AG09319 (cell line): Measurements from ENCODE around the gene DIABLO.
"Not testable (repeated sequence)": the region's sequence is repeated elsewhere in the genome, so short reads cannot be mapped to it uniquely, and the experiment has no call there.

Experiments used
- DNase-seq: peaks from one replicate; pipeline ENCODE4 v3.0.0-alpha.2; 2010; ENCODE audit warnings: low read depth; ENCODE audit errors: extremely low read depth
- TF ChIP-seq, protein P1 (sequence below): IDR thresholded peaks from 2 replicates; pipeline ENCODE4 v1.5.1; 2011; ENCODE audit warnings: low read depth, mild to moderate bottlenecking, inconsistent platforms, low read length, moderate library complexity

The DIABLO gene

DNA sequence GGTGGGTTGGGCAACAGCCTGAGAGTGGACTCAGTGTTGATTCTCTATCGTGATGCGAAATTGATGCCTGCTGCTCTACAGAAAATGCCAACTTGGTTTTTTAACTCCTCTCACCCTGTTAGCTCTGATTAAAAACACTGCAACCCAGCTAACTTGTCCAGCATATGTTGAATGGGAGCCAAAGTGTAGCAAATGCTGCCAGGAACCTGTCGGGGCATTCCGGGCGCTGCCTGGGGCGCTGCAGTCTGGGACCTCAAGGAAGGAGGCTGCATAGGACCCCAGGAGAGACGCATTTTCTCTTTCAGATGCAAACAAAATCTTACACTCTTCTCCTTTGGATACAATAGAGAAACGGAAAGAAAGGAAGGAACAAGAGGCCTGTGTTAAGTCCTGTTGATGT lies 18.5 kb downstream of the DIABLO start:
- DNase-seq = no peak
- TF ChIP-seq, protein P1, sequence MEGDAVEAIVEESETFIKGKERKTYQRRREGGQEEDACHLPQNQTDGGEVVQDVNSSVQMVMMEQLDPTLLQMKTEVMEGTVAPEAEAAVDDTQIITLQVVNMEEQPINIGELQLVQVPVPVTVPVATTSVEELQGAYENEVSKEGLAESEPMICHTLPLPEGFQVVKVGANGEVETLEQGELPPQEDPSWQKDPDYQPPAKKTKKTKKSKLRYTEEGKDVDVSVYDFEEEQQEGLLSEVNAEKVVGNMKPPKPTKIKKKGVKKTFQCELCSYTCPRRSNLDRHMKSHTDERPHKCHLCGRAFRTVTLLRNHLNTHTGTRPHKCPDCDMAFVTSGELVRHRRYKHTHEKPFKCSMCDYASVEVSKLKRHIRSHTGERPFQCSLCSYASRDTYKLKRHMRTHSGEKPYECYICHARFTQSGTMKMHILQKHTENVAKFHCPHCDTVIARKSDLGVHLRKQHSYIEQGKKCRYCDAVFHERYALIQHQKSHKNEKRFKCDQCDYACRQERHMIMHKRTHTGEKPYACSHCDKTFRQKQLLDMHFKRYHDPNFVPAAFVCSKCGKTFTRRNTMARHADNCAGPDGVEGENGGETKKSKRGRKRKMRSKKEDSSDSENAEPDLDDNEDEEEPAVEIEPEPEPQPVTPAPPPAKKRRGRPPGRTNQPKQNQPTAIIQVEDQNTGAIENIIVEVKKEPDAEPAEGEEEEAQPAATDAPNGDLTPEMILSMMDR = no peak

DNA sequence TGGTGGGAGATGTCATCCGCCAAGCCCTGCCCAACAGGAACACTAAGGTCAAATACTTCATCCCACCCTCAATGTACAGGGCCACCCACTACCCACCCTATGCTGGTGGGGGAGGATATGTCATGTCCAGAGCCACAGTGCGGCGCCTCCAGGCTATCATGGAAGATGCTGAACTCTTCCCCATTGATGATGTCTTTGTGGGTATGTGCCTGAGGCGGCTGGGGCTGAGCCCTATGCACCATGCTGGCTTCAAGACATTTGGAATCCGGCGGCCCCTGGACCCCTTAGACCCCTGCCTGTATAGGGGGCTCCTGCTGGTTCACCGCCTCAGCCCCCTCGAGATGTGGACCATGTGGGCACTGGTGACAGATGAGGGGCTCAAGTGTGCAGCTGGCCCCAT lies 18.9 kb downstream of the DIABLO start:
- TF ChIP-seq, protein P1 = no peak
- no peak for DNase-seq

DNA sequence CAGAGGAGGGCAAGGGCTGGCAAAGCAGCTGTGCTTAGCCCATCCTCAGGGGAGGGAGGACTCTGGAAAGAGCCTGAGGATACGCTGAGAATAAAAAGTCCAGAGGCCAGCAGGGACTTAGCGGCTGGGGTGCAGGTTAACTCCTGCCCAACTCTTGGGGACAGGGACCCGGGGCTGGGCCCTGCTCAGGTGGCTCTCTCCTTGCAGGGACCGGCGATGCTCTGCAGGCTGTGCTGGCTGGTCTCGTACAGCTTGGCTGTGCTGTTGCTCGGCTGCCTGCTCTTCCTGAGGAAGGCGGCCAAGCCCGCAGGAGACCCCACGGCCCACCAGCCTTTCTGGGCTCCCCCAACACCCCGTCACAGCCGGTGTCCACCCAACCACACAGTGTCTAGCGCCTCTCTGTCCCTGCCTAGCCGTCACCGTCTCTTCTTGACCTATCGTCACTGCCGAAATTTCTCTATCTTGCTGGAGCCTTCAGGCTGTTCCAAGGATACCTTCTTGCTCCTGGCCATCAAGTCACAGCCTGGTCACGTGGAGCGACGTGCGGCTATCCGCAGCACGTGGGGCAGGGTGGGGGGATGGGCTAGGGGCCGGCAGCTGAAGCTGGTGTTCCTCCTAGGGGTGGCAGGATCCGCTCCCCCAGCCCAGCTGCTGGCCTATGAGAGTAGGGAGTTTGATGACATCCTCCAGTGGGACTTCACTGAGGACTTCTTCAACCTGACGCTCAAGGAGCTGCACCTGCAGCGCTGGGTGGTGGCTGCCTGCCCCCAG lies 19.6 kb downstream of the DIABLO start:
- TF ChIP-seq, protein P1 = no peak
- DNase-seq = no peak

DNA sequence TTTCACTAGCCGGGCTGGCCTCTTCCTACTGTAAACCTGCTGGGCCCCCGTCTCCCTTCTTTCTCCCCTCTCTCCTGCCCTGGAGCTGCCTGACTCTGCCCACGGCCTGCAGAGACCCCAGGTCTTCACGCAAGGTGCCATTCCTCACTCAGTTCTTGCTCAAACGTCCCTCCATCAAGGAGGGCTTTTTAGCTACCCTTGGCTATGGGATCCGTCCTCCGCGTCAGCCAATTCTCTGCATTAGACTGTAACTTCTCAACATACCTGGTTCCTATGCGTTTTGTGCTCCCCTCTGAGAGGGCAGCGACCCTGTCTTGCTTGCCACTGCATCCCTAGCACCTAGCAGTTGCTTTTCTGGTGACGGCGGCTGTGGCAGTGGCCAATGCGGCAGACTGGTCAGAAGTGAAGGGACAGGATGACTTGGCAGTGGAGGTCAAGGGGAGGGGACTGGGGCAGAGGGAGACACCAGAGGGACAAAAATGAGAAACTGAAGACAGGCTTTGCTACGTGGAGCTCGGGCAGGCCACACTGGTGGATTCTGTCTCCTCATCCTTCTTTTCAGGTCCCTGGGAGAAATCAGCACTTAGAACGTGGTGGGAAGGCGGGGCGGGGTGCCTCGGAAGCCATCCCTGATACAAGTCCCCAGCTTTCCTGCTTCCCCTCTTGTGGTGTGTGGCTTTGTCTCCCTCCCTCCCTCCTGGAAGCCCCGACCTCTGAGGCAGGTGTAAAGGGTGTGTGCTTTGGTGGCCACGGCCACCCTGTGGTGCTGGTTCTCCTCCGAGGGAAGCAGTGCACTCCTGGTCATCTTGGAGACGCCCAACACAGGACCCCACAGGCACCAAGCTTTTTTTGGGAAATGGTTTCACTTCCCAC lies 20.6 kb downstream of the DIABLO start:
- TF ChIP-seq, protein P1 = no peak
- DNase-seq = no peak

DNA sequence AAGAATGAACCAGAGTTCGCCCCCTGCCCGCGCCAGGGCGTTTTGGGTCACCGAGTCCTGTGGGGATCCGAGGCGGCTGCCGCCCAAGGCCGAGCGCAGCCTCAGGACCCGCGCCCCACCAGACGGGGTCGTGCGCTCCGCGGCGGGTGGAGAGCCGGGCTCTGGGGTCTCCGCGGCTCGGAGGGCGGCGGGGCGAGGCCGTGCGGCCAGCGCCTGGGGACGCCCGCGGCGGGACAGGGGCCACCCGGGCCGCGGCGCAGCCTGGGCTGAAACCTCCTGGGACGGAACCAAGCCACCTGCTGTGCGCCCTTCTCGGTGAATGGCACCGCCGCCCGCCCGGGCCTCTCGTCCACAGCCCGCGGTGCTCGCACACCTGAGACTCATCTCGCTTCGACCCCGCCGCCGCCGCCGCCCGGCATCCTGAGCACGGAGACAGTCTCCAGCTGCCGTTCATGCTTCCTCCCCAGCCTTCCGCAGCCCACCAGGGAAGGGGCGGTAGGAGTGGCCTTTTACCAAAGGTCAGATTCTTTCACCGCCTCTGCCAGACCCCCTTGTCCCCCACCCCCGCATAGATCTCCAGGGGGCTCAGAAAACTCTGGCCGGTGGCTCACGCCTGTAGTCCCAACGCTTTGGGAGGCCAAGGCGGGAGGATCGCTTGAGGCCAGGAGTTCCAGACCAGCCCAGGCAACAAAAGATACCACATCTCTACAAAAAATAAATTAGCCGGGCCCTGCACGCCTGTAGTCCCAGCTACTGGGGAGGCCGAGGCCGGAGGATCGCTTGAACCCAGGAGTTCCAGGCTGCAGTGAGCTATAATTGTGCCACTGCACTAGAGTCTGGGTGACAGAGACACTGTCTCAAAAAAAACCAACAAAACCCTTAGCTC lies 21.4 kb downstream of the DIABLO start:
- no peak for DNase-seq
- TF ChIP-seq, protein P1 = no peak

DNA sequence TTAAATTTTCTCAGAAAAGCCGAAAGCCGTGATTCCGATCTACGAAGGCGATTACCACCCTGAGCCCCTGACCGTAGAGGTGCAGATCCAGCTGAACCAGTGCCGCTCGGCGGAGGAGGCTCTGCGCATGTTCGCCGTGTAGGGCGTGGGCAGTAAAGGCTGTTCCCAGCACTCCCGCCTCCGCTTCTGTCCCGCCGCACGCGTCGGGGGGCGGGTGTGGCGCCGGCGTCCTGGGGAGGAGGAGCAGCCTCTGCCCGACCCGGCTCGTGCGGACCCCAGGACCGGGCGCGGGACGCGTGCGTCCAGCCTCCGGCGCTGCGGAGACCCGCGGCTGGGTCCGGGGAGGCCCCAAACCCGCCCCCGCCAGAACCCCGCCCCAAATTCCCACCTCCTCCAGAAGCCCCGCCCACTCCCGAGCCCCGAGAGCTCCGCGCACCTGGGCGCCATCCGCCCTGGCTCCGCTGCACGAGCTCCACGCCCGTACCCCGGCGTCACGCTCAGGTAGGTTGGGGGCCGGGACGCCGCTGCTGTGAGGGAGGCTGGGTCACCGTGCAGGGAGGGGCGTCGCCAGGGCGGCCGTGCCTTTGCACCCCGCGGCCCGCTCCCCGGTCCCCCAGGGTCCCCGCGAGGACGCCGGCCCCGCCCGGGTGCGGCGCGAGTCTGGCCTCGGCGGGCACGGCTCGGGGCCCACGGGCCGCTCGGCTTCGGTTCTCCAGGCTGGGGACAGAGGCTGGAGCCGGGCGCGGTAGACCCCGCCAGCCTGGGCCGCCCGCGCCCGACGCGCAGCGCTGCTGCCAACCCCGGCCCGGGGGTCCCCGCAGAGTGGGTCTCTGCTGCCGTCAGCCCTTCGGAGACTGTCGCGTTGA lies 22.3 kb downstream of the DIABLO start, which contains the start of gene B3GNT4:
TSS of gene B3GNT4 (plus strand) at position 409 of the 866 bp plus-strand sequence. CDS start 910 bp downstream, outside the sequence.
- DNase-seq = no peak

DNA sequence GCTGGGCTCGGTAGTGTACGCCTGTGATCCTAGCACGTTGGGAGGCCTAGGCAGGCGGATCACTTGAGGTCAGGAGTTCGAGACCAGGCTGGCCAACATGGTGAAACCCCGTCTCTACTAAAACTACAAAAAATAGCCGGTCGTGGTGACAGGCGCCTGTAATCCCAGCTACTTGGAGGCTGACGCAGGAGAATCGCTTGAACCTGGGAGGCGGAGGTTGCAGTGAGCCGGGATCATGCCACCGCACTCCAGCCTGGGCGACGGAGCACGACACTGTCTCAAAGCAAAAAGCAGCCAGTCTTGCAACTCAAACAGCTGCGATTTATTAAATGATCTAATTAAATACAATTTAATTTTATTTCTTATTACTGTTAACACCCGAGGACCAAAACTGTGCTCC lies 23.0 kb downstream of the DIABLO start:
- DNase-seq = not testable (repeated sequence)

More for the DNA sequence above, 22.3 kb downstream of the DIABLO start, which contains the start of gene B3GNT4:
- TF ChIP-seq, protein P1 = no peak
